Measurements from ENCODE around the gene NCSTN. TPM values are rescaled to one million over a fixed set of nuclear protein-coding genes. Genes with fewer than 3 reads are reported as not detected.

Gene NCSTN
- total and polyA plus RNA-seq, 12 donors, result 48.3 to 113 (median 87.0) TPM

GRCh38 chr1:160373696-160374095, 30.5 kb downstream of the NCSTN start:
- intact Hi-C loops (cut with DNase I), result loop anchor here (5.0 to 10.0 kb wide), 2 partner anchors 179 to 281 kb away; partner anchors contain the start of gene CASQ1 (in 2 of the 2)
- 79 to 88% (median 82%) methylated on average over 4 of the region's 4 CpGs for WGBS, 4 donors
- DNase-seq, result peak in 1 of 7 donors; percentile 14

GRCh38 chr1:160374306-160375110, 31.3 kb downstream of the NCSTN start:
- no peaks in the 10 kb centered on the region for H3K9me3 ChIP-seq (replicated peaks in 1 of 3)
- no peak overlapping the region for H3K4me3 ChIP-seq
- H3K27me3 ChIP-seq, result peaks cover 13% of the 10 kb centered on the region
- H3K27ac ChIP-seq, result no peak overlapping the region
- TF ChIP-seq CTCF (IDR thresholded peaks at IDR 0.05) (no peak), POLR2A (IDR thresholded peaks at IDR 0.05) (no peak)
- peak in 1 of 7 donors; percentile 9 for DNase-seq
- no peaks in the 10 kb centered on the region for H3K36me3 ChIP-seq (replicated peaks in 1 of 2)
- WGBS, 4 donors, result 52 to 75% (median 57%) methylated on average over 6 of the region's 6 CpGs
- intact Hi-C loops (cut with DNase I), result loop anchor here (5.0 to 10.0 kb wide), 2 partner anchors 180 to 282 kb away; partner anchors contain the start of gene CASQ1 (in 2 of the 2)
- peaks cover 0 to 8% of the 10 kb centered on the region in 2 donors for H3K4me1 ChIP-seq (replicated peaks in 1 of 2)

More at GRCh38 chr1:160373696-160374095, 30.5 kb downstream of the NCSTN start:
- Histone ChIP-seq H3K36me3 (replicated peaks in 1 of 2) (no peaks in the 10 kb centered on the region), H3K9me3 (replicated peaks in 1 of 3) (no peaks in the 10 kb centered on the region), H3K4me1 (replicated peaks in 1 of 2) (peaks cover 0 to 8% of the 10 kb centered on the region in 2 donors), H3K27me3 (peaks cover 13% of the 10 kb centered on the region), H3K27ac (no peak overlapping the region), H3K4me3 (no peak overlapping the region)
- no peak for TF ChIP-seq POLR2A (IDR thresholded peaks at IDR 0.05)
- TF ChIP-seq CTCF (IDR thresholded peaks at IDR 0.05), result no peak

- peak overlapping the region in 1 of 5 donors; percentile 45 for H3K27ac ChIP-seq
Observed at GRCh38 chr1:160375788-160376524, 32.8 kb downstream of the NCSTN start.

More at GRCh38 chr1:160375788-160376524, 32.8 kb downstream of the NCSTN start:
- no peaks in the 10 kb centered on the region for H3K9me3 ChIP-seq (replicated peaks in 1 of 3)
- H3K4me1 ChIP-seq (replicated peaks in 1 of 2), result peaks cover 0 to 8% of the 10 kb centered on the region in 2 donors
- H3K27me3 ChIP-seq, result peaks cover 13% of the 10 kb centered on the region
- no peaks in the 10 kb centered on the region for H3K36me3 ChIP-seq (replicated peaks in 1 of 2)
- peak in 1 of 7 donors; percentile 48 for DNase-seq
- no peak overlapping the region for H3K4me3 ChIP-seq
- intact Hi-C loops (cut with DNase I), result loop anchor here (10.0 kb wide), 1 partner anchor 181 kb away; the partner anchor contains the start of gene CASQ1 (in 2 of the 2)
- WGBS, 4 donors, result 11 to 27% (median 22%) methylated on average over 9 of the region's 9 CpGs
- TF ChIP-seq CTCF (IDR thresholded peaks at IDR 0.05), result no peak
- no peak for TF ChIP-seq POLR2A (IDR thresholded peaks at IDR 0.05)
